K562 (cell line): ENCODE data around the gene ARL8A. TPM values are rescaled to one million over a fixed set of nuclear protein-coding genes. Genes with fewer than 3 reads are reported as not detected.

ENCODE experiments used
- ATF6 ChIP-seq: sonication (generic); formaldehyde crosslinking; IDR thresholded peaks from 2 replicates; pipeline ENCODE4 v1.4.0; 2020; ENCODE audit warnings: mild to moderate bottlenecking, missing genetic modification reagents
- BRD4 ChIP-seq: fragments of 200-600 bp; sonication (generic); IDR thresholded peaks from 2 replicates; pipeline ENCODE4 v1.6.1; 2017; ENCODE audit warnings: inconsistent platforms
- CBX8 ChIP-seq: fragments of 200-600 bp; sonication (generic); IDR thresholded peaks from 2 replicates; pipeline ENCODE4 v1.6.1; 2012; ENCODE audit warnings: borderline replicate concordance, mixed run types, low read depth, mild to moderate bottlenecking, moderate library complexity, mixed read lengths, low read length, control low read depth, inconsistent platforms; ENCODE audit not compliant: poor library complexity, severe bottlenecking; ENCODE audit errors: extremely low read depth
- CHCHD3 ChIP-seq: fragments of 250-450 bp; sonication (Bioruptor Pico); IDR thresholded peaks from 2 replicates; pipeline ENCODE4 v2.1.2; 2022; ENCODE audit warnings: mild to moderate bottlenecking
- CREB1 ChIP-seq, 2 experiments: sonication (generic) in 1 of 2; formaldehyde crosslinking in 1 of 2; IDR thresholded peaks; 2 replicates each; pipeline versions ENCODE4 v1.6.1 to v1.8.0; 2012 to 2022; ENCODE audit warnings: inconsistent platforms in 1 of 2, mild to moderate bottlenecking in 1 of 2, missing genetic modification reagents in 1 of 2, moderate library complexity in 1 of 2
- FOXK1 ChIP-seq: sonication (generic); formaldehyde crosslinking; IDR thresholded peaks from 2 replicates; pipeline ENCODE4 v1.8.0; 2022; ENCODE audit warnings: missing genetic modification reagents, mild to moderate bottlenecking, borderline replicate concordance
- GTF2A2 ChIP-seq: IDR thresholded peaks from 2 replicates; pipeline ENCODE4 v1.6.1; 2016; ENCODE audit warnings: mild to moderate bottlenecking, missing genetic modification characterization, missing compliant biosample characterization
- ILF3 ChIP-seq: fragments of 450-650 bp; IDR thresholded peaks from 2 replicates; pipeline ENCODE4 v1.6.1; 2018; ENCODE audit warnings: antibody characterized with exemption, mild to moderate bottlenecking, moderate library complexity, borderline replicate concordance
- KLF16 ChIP-seq: IDR thresholded peaks from 2 replicates; pipeline ENCODE4 v1.6.1; 2016; ENCODE audit warnings: antibody characterized with exemption
- MAFG ChIP-seq: fragments of 450-650 bp; conservative IDR thresholded peaks from 2 replicates; pipeline ENCODE4 v1.6.1; 2016; ENCODE audit warnings: missing genetic modification characterization, missing compliant biosample characterization
- NFXL1 ChIP-seq: fragments of 450-650 bp; formaldehyde crosslinking; IDR thresholded peaks from 2 replicates; pipeline ENCODE4 v1.4.0; 2021; ENCODE audit warnings: mild to moderate bottlenecking
- NONO ChIP-seq, 2 experiments: fragments of 200-400 bp in 1 of 2; fragments of 450-650 bp in 1 of 2; formaldehyde crosslinking in 1 of 2; IDR thresholded peaks; 2 replicates each; pipeline ENCODE4 v1.6.1; 2017; ENCODE audit warnings: low read depth in 2 of 2, mild to moderate bottlenecking in 2 of 2, moderate library complexity in 2 of 2, low read length in 1 of 2
- PBX2 ChIP-seq, 2 experiments: IDR thresholded peaks in 1 of 2; conservative IDR thresholded peaks in 1 of 2; 2 replicates each; pipeline ENCODE4 v1.6.1; 2016; ENCODE audit warnings: low read depth in 2 of 2, mild to moderate bottlenecking in 1 of 2, missing compliant biosample characterization in 1 of 2, missing genetic modification characterization in 1 of 2, moderate library complexity in 1 of 2
- PHB2 ChIP-seq: fragments of 450-650 bp; IDR thresholded peaks from 2 replicates; pipeline ENCODE4 v1.6.1; 2017; ENCODE audit warnings: low read depth
- SAP30 ChIP-seq: fragments of 200-600 bp; sonication (generic); IDR thresholded peaks from 2 replicates; pipeline ENCODE4 v1.6.1; 2012; ENCODE audit warnings: borderline replicate concordance, low read depth, mild to moderate bottlenecking, moderate library complexity, low read length, control low read depth, inconsistent platforms; ENCODE audit not compliant: insufficient read depth, poor library complexity, severe bottlenecking
- SMARCA5 ChIP-seq: fragments of 450-650 bp; IDR thresholded peaks from 2 replicates; pipeline ENCODE4 v1.6.1; 2016
- USF2 ChIP-seq: sonication (generic); formaldehyde crosslinking; IDR thresholded peaks from 2 replicates; pipeline ENCODE4 v1.5.0; 2020; ENCODE audit warnings: missing genetic modification reagents
- ZNF12 ChIP-seq: sonication (generic); formaldehyde crosslinking; IDR thresholded peaks from 2 replicates; pipeline ENCODE4 v1.4.0; 2020; ENCODE audit warnings: mild to moderate bottlenecking, missing genetic modification reagents
- ZNF124 ChIP-seq: sonication (generic); formaldehyde crosslinking; IDR thresholded peaks from 2 replicates; pipeline ENCODE4 v1.8.1; 2022; ENCODE audit warnings: missing genetic modification reagents
- ZNF263 ChIP-seq: sonication (generic); formaldehyde crosslinking; IDR thresholded peaks from 2 replicates; pipeline ENCODE4 v1.8.0; 2022; ENCODE audit warnings: mild to moderate bottlenecking, missing genetic modification reagents, borderline replicate concordance
- ZNF3 ChIP-seq: fragments of 250-450 bp; sonication (Bioruptor Pico); IDR thresholded peaks from 2 replicates; pipeline ENCODE4 v1.5.0; 2021; ENCODE audit warnings: mild to moderate bottlenecking, moderate library complexity
- polyA plus RNA-seq, 8 experiments: library from polyadenylated mRNA; depleted of rRNA in 4 of 8; stranded (reverse) in 5 of 8; unstranded in 3 of 8; fragments of >200 nt; fragmentation: Nextera tagmentation in 2 of 8; fragmentation: Illumina TruSeq in 1 of 8; extraction: Ambion mirVana in 2 of 8; extraction: Trizol in 1 of 8; gene quantifications; 2 replicates each; pipeline versions ENCODE4 v1.2.1 to v1.2.3, GENCODE V29; 2011 to 2014; ENCODE audit warnings: inconsistent platforms in 1 of 8, missing spikeins in 1 of 8
- total RNA-seq, 7 experiments: library from RNA; depleted of rRNA in 6 of 7; stranded (reverse); fragments of >200 nt in 6 of 7; fragmentation: Illumina TruSeq in 2 of 7; extraction: Trizol in 2 of 7; gene quantifications; 2 replicates each; pipeline versions ENCODE4 v1.2.1 to v1.2.3, GENCODE V29; 2011 to 2021; ENCODE audit warnings: low replicate concordance in 1 of 7

Gene ARL8A
- total and polyA plus RNA-seq, 9 of the 15 experiments (the other 6 are each of a cell fraction or from before 2014, with no cell fraction given): 0.17 to 27.3 (median 15.6) TPM

GRCh38 chr1:202159534-202160371 lies 15.2 kb upstream of the ARL8A start (continued):
- TF ChIP-seq PBX2 (CRISPR knock-in tag; IDR thresholded peaks at IDR 0.05; ENCODE audit: low read depth) (no peak), PBX2 (tag; conservative IDR thresholded peaks at IDR 0.05; ENCODE audit: low read depth) (0 out of 2 replicates have a peak, but pooled peaks have one; percentile 20), CREB1 (IDR thresholded peaks at IDR 0.05) (peak; percentile 78), CREB1 (CRISPR knock-in tag; IDR thresholded peaks at IDR 0.05) (peak; percentile 75), CHCHD3 (CRISPR knock-in tag) (no peak), BRD4 (peak; percentile 83; the same call in 1 of the 2 replicates), NONO (IDR thresholded peaks at IDR 0.05; ENCODE audit: low read depth in 2 of 2, low read length in 1 of 2) (peak in 1 of 2 experiments; percentile 63; a peak in 2 of 4 replicates), SMARCA5 (peak; percentile 62; the same call in 1 of the 2 replicates), FOXK1 (CRISPR knock-in tag) (no peak), NFXL1 (CRISPR knock-in tag) (no peak), ATF6 (CRISPR knock-in tag) (no peak), PHB2 (peak; percentile 54; the same call in 1 of the 2 replicates), ILF3 (no peak; the same call in 1 of the 2 replicates), ZNF124 (CRISPR knock-in tag) (no peak), KLF16 (no peak), ZNF12 (CRISPR knock-in tag) (no peak), CBX8 (no peak), USF2 (0 out of 2 replicates have a peak, but pooled peaks have one; percentile 4), GTF2A2 (peak; percentile 45; the same call in 1 of the 2 replicates), ZNF263 (CRISPR knock-in tag) (no peak; the same call in 1 of the 2 replicates), SAP30 (peak; percentile 26), ZNF3 (CRISPR knock-in tag) (no peak), MAFG (no peak)
